HEK293T (cell line): ENCODE measurements around the gene CMC1.

ENCODE experiments used
- CTCF ChIA-PET: fragments of 350-600 bp; formaldehyde crosslinking; extraction: SDS; loops from one replicate; lab custom pipeline; 2021; ENCODE audit warnings: antibody characterized with exemption, inconsistent platforms; lab: Yijun Ruan, JAX
- POLR2A ChIA-PET: fragments of 350-600 bp; formaldehyde crosslinking; extraction: SDS; loops from one replicate; lab custom pipeline; 2020; ENCODE audit warnings: antibody characterized with exemption, inconsistent platforms; lab: Yijun Ruan, JAX
- DNase-seq: peaks from one replicate; pipeline ENCODE4 v3.0.0; 2012; ENCODE audit warnings: mixed read lengths; ENCODE audit errors: extremely low spot score
- ARNT ChIP-seq: fragments of 450-650 bp; IDR thresholded peaks from 2 replicates; pipeline ENCODE4 v1.6.1; 2017; ENCODE audit warnings: mild to moderate bottlenecking
- BHLHE40 ChIP-seq: fragments of 450-650 bp; IDR thresholded peaks from 2 replicates; pipeline ENCODE4 v1.6.1; 2016; ENCODE audit warnings: mild to moderate bottlenecking, moderate library complexity, borderline replicate concordance
- CTBP1 ChIP-seq: fragments of 450-650 bp; IDR thresholded peaks from 2 replicates; pipeline ENCODE4 v1.6.1; 2016; ENCODE audit warnings: borderline replicate concordance
- ELF4 ChIP-seq: fragments of 450-650 bp; IDR thresholded peaks from 2 replicates; pipeline ENCODE4 v1.6.1; 2017; ENCODE audit warnings: antibody characterized with exemption
- FOXA1 ChIP-seq: fragments of 450-650 bp; IDR thresholded peaks from 2 replicates; pipeline ENCODE4 v1.6.1; 2016; ENCODE audit warnings: mild to moderate bottlenecking
- FOXK2 ChIP-seq: fragments of 450-650 bp; IDR thresholded peaks from 2 replicates; pipeline ENCODE4 v1.6.1; 2016; ENCODE audit warnings: mild to moderate bottlenecking
- FOXM1 ChIP-seq: fragments of 450-650 bp; IDR thresholded peaks from 2 replicates; pipeline ENCODE4 v1.6.1; 2017; ENCODE audit warnings: mild to moderate bottlenecking, borderline replicate concordance
- HDGF ChIP-seq: fragments of 450-650 bp; IDR thresholded peaks from 2 replicates; pipeline ENCODE4 v1.6.1; 2017; ENCODE audit warnings: antibody characterized with exemption, borderline replicate concordance
- L3MBTL2 ChIP-seq: fragments of 450-650 bp; conservative IDR thresholded peaks from 2 replicates; pipeline ENCODE4 v1.6.1; 2016; ENCODE audit warnings: mild to moderate bottlenecking
- LEF1 ChIP-seq: fragments of 450-650 bp; IDR thresholded peaks from 2 replicates; pipeline ENCODE4 v1.6.1; 2017; ENCODE audit warnings: mild to moderate bottlenecking, borderline replicate concordance
- NFRKB ChIP-seq: fragments of 450-650 bp; IDR thresholded peaks from 2 replicates; pipeline ENCODE4 v1.6.1; 2016; ENCODE audit warnings: mild to moderate bottlenecking, moderate library complexity
- SP1 ChIP-seq: fragments of 450-650 bp; IDR thresholded peaks from 2 replicates; pipeline ENCODE4 v1.6.1; 2017
- SUZ12 ChIP-seq: fragments of 450-650 bp; IDR thresholded peaks from 2 replicates; pipeline ENCODE4 v1.6.1; 2016; ENCODE audit warnings: mild to moderate bottlenecking
- TARDBP ChIP-seq: fragments of 450-650 bp; IDR thresholded peaks from 2 replicates; pipeline ENCODE4 v1.6.1; 2016
- ZNF384 ChIP-seq: fragments of 450-650 bp; IDR thresholded peaks from 2 replicates; pipeline ENCODE4 v1.6.1; 2016
- TF ChIP-seq, protein P1 (sequence below): fragments of 450-650 bp; IDR thresholded peaks from 2 replicates; pipeline ENCODE4 v1.6.1; 2016

Gene CMC1

DNA sequence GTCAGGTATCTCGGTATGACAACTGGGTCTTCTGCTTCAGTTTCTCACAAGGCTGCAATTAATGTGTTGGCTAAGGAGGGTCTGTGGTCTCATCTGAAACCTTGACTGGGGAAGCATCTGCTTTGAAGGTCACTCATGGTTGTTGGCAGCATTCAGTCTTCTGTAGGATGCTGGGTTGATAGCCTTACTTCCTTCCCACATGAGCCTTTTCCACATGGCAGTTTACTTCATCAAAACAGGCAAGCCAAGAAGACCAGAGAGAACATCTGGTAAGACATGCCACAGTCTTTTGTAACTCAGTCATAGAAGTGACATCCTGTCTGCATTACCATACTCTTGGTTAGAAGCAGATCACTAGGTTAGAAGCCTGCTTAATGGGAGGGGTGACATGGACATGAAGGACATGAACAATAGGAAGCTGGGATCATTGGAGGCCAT is 49.5 kb downstream of the CMC1 start:
- ChIA-PET CTCF (no interaction called here), POLR2A (no interaction called here)
- no peak for TF ChIP-seq SUZ12
- TF ChIP-seq BHLHE40: no peak
- TF ChIP-seq TARDBP: no peak
- no peak for TF ChIP-seq ARNT
- TF ChIP-seq FOXA1: no peak
- TF ChIP-seq FOXM1: no peak
- TF ChIP-seq, protein P1, sequence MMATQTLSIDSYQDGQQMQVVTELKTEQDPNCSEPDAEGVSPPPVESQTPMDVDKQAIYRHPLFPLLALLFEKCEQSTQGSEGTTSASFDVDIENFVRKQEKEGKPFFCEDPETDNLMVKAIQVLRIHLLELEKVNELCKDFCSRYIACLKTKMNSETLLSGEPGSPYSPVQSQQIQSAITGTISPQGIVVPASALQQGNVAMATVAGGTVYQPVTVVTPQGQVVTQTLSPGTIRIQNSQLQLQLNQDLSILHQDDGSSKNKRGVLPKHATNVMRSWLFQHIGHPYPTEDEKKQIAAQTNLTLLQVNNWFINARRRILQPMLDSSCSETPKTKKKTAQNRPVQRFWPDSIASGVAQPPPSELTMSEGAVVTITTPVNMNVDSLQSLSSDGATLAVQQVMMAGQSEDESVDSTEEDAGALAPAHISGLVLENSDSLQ: no peak
- TF ChIP-seq ELF4: no peak
- TF ChIP-seq LEF1: no peak
- TF ChIP-seq HDGF: no peak
- no peak for TF ChIP-seq NFRKB
- TF ChIP-seq FOXK2: no peak
- no peak for DNase-seq

DNA sequence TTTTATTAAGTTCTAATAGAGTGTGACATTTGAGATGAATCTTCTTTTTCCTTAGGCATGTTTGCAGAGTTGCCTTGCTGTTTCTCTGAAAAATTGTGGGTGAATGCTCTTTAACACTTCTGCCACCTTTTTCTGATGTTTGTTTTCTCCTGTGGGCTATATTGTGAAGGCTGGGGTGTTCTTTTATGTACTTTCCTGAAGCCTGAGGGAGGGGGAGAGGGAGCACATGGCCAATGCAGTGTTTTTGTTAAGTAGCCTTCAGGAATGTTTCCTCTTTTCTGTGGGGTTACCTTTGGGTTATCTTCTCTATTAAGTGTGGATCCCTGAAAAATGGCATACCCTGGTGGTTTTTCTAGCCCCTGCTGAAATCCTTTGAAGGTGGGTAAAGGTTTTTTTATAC is 50.2 kb downstream of the CMC1 start:
- TF ChIP-seq ELF4 (no peak), SUZ12 (no peak), ZNF384 (no peak), SP1 (no peak), FOXK2 (no peak), ARNT (no peak), L3MBTL2 (no peak), CTBP1 (no peak), FOXA1 (no peak), BHLHE40 (no peak), FOXM1 (no peak), LEF1 (no peak), HDGF (no peak), NFRKB (no peak)
- TF ChIP-seq, protein P1: no peak
- POLR2A ChIA-PET: no interaction called here
- DNase-seq: no peak
- CTCF ChIA-PET: no interaction called here

DNA sequence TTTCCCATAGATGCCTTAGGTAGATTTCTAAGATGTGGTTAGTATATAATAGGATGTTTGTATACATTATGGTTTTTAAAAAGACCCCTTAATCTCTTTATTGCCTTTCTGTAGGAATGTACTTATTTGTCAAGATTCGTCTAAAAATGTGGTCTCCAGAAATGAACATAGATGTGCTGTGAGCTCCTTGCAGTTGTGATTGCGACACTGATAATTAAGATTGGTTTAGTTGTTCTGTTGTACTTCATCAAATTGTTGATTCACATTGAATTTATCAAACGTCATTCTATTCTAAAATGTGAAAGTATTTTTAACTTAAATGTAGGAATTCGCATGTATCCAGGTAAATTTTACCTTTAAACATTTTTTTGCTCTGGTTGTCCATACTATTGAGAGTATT is 51.2 kb downstream of the CMC1 start:
- DNase-seq: no peak
- TF ChIP-seq FOXK2 (no peak), FOXA1 (no peak)
- ChIA-PET POLR2A (no interaction called here), CTCF (no interaction called here)

DNA sequence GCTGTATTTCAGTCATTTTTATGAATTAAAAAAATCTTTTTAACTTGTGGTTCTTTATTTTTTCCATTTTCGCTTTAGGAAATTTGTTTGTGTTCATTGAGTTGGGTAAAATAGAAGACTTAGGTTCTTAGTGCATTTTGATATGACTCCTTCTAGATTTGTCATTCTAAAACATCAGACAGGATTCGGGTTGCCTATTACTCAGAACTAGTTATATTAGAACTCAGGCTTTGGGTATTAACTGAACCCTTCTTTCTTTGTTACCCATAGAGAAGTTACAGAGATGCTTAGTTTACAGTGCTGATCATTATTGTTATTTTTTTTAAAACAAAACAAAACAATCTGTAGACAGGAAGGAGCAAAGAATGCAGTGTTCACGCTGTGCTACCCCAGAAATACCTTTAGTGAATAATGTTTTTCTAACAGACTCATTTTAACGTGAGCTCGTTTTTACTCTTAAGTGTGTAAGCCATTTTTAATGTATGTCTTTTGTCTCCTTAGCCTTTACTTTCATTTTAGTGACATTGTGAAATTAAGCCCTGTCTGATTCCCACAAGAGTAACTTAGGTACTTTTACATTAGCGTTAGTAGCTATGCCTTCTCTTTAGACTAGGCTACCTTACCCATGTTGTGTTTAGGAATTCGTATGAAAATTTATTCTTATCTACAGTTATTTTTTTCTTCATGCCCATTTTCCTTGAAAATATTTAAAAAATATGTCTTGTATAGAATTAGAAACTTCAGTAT is 53.4 kb downstream of the CMC1 start:
- no peak for TF ChIP-seq SP1
- TF ChIP-seq SUZ12: no peak
- TF ChIP-seq, protein P1: no peak
- TF ChIP-seq ELF4: no peak
- no peak for TF ChIP-seq TARDBP
- no peak for TF ChIP-seq FOXM1
- TF ChIP-seq NFRKB: no peak
- TF ChIP-seq LEF1: no peak
- TF ChIP-seq CTBP1: no peak
- no peak for TF ChIP-seq HDGF
- no peak for TF ChIP-seq FOXK2
- TF ChIP-seq ARNT: no peak
- no peak for TF ChIP-seq BHLHE40
- TF ChIP-seq L3MBTL2: no peak
- TF ChIP-seq ZNF384: no peak
- TF ChIP-seq FOXA1: no peak
- no peak for DNase-seq
- POLR2A ChIA-PET: no interaction called here
- CTCF ChIA-PET: no interaction called here

DNA sequence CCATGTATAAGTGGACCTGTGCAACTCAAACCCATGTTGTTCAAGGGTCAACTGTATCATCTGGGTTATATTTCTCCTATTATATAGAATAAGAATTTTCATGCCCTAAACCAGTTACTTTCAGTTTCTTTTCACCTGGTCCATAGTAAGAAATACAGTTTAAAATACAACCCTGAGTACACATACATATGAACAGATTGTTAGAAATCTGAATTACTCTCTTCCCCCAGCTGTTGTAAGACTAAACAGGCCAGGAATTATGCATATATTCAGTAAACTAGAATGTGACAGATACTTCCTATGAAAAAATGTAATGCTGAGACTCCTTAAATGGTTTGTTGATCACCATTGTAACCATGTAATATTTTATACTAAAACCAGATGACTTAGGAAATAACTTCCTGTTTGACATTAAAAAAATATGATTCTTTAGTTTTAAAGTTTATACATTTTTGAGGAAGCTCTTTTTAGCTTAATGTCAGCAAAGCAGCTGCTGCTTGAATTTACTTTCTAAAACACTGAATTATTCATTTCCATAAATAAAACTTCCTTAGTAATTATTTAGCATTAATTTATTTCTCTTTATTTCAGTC is 54.6 kb downstream of the CMC1 start:
- DNase-seq: no peak
- ChIA-PET CTCF (no interaction called here), POLR2A (no interaction called here)
- TF ChIP-seq, protein P1: no peak
- TF ChIP-seq ELF4: no peak
- TF ChIP-seq L3MBTL2: no peak
- no peak for TF ChIP-seq CTBP1
- TF ChIP-seq ARNT: no peak
- TF ChIP-seq FOXK2: no peak
- no peak for TF ChIP-seq LEF1
- TF ChIP-seq SUZ12: no peak
- no peak for TF ChIP-seq ZNF384
- TF ChIP-seq FOXM1: no peak
- no peak for TF ChIP-seq HDGF
- TF ChIP-seq SP1: no peak

DNA sequence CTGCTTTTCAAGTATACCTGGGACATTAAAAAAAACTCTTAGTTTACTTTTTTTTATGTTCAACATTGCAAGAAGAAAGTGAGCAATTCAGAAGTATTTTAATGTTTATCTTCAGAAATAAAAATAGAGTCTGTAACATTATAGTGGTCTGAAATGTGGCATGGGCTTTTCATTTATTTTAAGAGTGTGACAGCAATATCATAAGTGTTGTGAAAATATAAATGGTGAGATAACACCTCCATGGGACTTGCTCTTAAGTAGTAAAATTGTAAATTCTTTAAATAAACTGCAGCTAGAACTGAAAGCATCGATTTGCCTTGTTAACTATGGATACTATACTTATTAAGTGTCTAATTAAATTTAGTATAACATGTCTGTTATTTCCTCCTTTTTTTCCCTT is 58.3 kb downstream of the CMC1 start:
- no peak for DNase-seq
- TF ChIP-seq FOXM1 (no peak), CTBP1 (no peak), TARDBP (no peak), LEF1 (no peak), FOXA1 (no peak), BHLHE40 (no peak), ELF4 (no peak), NFRKB (no peak), SP1 (no peak), FOXK2 (no peak), HDGF (no peak), SUZ12 (no peak), ZNF384 (no peak), ARNT (no peak), L3MBTL2 (no peak)
- TF ChIP-seq, protein P1: no peak
- ChIA-PET CTCF (no interaction called here), POLR2A (no interaction called here)
